UCSD-AML1 (cell line): ENCODE measurements around the gene RASA4.
"Not testable (repeated sequence)": the region's sequence is repeated elsewhere in the genome, so short reads cannot be mapped to it uniquely, and the experiment has no call there.

Source experiments
- DNase-seq: peaks from one replicate; lab custom pipeline; 2025; ENCODE audit not compliant: unreplicated experiment; lab: John Stamatoyannopoulos, UW

The RASA4 gene

DNA sequence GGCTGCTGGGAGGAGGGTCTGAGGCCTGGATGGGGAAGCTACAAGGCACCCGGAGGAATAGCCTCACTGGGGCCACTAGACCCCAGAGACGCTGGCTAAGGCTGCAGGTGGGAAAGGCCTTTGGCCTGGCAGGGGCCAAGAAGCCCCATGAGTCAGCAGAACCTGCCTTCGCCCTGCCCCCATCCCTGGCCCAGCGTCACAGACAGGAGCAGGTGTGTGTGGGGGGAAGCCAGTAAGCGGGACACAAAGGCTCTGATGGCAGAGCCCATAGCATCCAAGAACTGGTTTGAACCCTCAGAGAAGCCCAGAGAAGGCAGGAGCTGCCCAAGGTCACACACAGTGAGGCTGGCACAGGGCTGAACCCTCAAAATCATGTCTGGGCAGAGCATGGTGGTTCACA, 9.7 kb downstream of the RASA4 start:
- DNase-seq = not testable (repeated sequence)

DNA sequence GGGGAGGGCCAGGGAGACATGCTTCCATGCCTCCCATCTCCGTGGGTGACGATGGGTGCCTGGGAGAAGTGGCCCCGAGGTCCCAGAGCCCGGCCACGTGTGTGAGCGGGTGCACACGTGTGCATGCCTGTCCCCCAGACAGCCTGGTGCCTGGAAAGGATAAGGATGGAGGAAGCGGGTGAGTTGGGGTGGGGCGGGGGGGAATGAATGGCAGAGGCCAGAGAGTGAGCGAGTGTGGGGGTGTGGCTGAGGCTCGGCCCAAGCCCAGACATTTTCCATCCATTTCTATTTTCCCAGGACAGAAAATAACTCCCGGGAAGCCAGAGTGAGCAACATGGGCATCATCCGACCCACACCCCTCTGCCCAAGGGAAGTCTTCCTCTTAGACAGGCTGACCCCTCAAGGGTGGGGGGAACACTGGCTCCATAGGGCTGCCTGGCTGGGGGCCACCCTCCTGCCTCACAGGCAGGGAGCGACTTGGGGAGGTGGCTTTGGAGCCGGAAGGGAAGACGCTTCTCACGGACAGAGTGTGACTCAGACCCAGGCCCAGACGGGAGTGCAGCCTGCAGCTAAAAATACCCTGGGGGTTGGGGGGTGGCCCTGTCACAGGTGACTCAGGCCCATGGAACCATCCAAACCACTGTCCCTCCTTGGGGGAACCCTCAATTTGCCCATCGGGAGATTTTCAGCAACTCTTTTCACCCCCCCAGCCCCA, 12.0 kb downstream of the RASA4 start:
- DNase-seq = not testable (repeated sequence)

DNA sequence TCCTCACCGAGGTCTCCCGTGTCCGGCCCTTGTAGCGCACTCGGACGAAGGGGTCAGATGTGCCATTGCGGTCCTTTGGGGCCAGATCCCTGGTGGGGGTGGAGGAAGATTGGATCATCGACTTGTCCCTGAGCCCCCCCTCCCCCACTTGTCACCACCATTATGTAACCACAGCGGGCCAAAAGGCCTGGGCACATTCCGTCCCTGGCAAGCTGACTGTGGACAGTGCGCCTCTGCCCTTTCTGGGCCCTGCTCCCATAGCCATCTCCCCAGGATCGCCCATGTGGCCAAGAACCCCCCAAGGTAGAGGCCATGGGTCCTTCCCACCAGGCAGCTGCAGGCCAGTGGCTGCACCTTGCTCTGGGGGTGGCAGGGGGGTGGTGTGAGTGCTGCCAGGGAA, 14.2 kb downstream of the RASA4 start:
- not testable (repeated sequence) for DNase-seq

DNA sequence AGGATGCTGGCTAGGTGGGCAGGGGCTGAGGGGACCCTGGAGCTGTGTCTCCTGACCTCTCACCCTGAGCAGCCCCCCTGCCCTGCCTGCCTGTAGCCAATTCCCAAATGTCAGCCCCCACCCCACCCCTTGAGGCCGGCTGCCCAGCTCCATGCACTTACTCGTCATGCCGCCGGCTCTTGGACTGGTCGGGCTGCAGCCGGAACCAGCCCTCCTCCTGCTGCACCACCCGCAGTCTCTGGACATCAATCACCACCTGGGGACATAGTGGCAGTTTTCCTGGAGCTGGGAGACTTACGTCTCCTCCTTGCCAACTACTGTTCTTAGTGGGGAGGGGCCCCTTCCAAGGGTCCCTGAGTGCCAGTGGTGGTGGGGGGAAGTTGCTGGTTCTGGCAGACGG, 16.9 kb downstream of the RASA4 start:
- not testable (repeated sequence) for DNase-seq

DNA sequence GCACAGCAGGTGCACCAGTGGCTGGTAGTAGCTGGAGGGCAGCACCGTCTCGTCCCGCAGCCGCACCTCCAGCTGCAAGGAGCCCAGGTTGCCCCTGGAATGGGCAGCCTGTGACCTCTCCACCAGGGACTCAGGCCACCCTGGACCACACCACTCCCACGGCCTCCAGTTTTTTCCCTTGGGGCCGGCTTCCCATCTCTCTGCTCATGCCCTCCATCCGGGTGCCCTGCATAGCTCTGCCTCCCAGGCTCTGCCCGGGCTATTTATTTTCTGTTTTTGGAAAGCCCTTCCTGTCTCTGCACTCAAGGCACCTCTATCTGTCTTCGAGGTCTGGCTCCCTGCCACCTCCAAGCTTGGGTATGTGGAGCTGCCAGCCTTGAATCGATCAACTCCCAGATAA, 20.5 kb downstream of the RASA4 start:
- not testable (repeated sequence) for DNase-seq

DNA sequence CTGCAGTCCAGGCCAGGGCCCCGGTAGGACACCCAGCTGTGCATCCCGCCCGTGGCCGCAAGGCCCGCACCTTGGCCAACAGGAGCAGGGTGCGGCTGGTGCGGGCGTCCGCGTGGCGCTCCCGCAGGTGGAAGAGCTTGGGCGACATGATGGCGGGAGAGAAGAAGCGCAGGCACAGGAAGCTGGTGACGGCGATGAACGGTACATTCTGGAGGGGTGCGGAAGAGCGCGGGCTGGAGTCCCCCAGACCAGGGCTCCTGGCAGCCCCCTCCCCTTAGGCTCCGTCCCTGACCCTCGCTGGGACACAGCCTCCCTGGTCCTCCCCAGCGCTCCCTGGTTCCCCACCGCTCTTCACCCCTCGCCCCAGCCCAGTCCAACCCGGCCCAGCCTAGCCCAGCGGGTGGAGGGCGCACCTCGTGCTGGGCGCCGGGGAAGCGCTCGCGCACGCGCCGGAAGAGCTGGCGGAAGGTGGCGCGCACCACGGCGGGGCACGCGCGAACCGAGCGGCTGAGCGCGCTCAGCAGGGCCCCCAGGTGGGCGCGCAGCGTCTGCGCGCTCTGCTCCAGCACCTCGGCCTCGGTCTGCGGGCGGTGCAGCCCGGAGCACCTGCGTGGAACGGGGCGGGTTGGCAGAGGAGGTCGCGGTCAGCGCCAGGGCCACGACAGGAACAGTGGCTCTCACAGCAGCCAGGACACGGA, 22.8 kb downstream of the RASA4 start:
- not testable (repeated sequence) for DNase-seq

GRCh38 chr7:102592477-102593019, 24.0 kb downstream of the RASA4 start:
- DNase-seq = not testable (repeated sequence)

- DNase-seq = not testable (repeated sequence)
Measured at GRCh38 chr7:102589857-102590256, 26.7 kb downstream of the RASA4 start.

DNA sequence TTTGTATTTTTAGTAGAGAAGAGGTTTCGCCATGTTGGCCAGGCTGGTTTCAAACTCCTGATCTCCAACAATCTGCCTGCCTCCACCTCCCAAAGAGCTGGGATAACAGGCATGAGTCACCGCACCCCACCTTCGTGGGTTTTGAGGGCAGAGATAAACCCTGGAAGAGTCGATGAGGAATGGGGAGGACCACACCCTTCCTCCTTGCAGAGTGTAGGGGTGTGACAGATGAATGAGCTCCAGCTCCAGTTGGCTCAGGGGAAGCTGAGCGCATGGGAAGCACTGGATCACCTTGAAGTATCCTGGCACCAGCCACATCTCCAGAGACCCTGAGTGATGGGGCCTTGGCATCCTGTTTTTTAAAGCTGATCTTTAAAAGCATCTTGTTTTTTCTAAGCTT, 33.1 kb downstream of the RASA4 start:
- not testable (repeated sequence) for DNase-seq

DNA sequence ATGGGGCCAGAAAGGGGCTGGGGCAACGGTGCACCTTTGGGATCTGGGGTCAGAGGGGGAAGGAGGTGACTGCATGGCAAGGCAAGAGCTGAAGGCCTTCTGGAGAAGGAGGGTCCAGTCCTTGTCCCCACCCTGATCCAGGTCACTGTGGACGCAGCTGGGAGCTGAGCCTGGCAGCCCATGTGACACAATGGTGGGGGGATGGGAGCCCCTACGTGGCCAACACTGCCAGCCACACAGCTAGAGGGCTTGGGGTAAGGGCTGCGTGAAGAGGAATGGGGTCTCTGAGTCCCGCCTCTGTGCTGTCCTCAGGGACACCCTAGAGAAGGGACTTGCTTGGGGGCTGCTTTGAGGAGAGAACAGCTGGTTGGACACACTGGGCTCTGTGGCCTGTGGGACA, 34.8 kb downstream of the RASA4 start:
- DNase-seq = not testable (repeated sequence)

DNA sequence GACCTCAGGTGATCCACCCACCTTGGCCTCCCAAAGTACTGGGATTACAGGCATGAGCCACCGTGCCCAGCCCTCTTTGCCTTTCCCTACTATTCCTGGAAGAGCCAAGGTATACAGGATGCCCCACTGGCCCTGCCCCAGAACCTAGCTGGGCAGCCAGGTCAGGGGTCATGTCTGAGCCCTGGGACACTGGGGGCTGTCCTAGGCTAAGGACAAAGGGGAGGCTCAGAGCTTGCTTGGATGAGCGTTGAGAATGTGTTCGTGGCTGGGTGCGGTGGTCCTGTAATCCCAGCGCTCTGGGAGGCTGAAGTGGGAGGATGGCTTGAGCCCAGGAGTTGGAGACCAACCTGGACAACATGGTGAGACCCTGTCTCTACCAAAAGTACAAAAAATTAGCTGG, 38.1 kb downstream of the RASA4 start:
- not testable (repeated sequence) for DNase-seq

DNA sequence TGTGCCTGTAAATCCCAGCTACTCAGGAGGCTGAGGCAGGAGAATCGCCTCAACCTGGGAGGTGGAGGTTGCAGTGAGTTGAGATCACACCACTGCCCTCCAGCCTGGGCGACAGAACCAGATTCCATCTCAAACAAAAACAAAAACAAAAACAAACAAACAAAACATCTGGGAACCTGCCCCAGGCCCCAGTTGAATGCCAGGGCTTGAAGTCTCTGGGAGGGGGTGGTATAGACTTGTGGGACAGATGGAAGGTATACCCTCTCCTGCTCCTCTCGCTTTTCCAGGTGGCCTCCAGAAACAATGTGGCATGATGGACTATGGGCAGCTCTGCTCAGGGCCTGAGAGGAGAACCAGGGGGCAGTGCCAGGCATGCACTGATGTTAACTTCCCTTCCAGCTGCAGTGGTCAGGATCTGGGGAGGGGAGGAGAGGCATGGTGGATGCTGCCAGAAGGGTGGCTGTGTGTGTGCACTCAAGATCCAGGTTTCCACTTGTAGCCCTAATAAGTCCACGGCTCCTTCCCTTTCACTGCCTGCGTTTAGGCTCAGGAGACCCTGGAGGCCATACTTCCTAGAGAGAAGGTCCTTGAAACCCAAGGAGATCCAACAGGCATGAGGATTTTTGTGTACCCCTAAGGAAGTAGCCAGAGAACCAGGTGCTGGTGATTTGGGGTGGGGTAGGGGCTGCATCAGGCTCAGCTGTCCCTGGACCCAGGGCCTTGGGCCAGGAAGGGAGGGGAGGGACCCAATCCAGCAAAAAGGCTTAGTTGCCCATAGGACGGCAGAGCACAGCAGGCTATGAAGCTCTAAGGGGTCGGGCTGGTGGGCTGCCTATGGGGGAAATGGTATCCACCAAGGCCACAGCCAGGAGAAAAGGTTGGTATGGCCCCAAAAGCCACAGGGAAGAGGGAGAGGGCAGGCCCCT, 39.0 kb downstream of the RASA4 start:
- not testable (repeated sequence) for DNase-seq

GRCh38 chr7:102576363-102576762, 40.2 kb downstream of the RASA4 start:
- DNase-seq = not testable (repeated sequence)

GRCh38 chr7:102574607-102575006, 41.9 kb downstream of the RASA4 start:
- not testable (repeated sequence) for DNase-seq

DNA sequence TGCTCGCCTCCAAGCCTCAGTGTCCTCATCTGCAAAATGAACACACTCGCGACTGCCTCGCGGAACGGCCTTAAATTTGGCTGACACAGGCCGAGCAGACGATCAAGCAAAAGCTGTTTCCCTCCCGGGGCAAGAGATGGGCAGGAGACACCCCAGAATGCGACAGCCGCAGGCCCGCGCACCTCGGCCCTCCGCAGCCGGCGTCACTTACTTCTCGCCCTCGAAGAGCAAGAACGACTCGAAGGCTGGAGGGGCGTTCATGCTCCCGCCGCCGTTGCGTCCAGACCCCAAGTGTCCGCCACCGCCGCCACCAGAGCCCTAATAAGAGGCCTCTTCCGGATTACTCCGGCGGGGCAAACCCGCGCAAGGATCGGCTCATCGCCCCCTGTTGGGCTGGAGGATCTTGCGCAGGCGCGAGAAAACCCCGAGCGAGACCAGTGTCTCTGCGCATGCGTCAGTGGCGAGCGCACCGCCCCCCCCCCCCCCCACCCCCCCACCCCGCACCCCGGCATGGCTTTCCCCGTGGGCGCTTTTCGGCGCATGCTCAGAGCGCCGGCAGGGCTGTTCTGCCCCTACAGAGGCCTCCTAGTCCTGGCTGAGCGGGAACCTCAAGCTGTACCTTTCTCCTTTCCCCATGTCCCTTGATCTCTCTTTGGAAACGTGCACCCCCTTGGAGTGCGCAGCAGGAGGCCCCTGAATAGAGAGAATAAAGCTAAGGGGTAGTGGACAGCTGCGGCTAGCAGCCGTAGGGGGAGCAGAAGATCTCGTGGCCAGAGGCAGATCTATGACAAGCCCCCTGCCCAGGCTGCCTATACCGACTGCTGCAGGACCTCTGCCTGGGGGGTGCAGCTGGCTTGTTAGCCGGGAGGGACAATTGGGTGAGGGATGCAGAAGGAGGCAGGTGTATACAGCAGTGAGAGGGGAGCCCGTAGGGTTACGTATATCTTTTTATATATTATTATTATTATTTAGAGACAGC, 44.0 kb downstream of the RASA4 start, which contains the start of gene POLR2J3:
TSS of gene POLR2J3 (minus strand) at position 323 of the 979 bp plus-strand sequence. CDS start at position 261, 62 bp downstream.
- not testable (repeated sequence) for DNase-seq

DNA sequence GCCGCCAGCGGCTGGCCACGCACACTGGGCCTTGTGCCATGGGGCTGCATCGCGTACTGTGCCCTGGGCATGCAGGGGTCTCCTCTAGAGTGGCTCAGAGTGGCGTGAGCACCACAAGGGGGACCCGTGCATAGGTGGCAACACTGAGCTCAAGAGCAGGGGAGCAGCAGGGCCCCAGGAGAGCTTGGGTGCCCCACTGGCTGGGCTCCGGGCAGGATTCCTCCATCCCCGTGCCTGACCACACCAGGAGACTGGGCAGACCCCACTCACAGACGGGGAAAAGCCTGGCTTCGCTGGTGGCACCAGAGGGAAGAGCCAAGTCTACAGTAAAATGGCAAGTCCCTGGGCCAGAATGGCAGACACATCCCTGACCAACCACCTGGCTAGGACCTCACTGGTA, 47.9 kb downstream of the RASA4 start:
- not testable (repeated sequence) for DNase-seq

GRCh38 chr7:102550808-102551422, 65.6 kb downstream of the RASA4 start, which contains the start of gene SPDYE2:
SPDYE2 (plus strand) TSS chr7:102551226; CDS start chr7:102553256, 2,030 bp downstream.
- DNase-seq = not testable (repeated sequence)

- DNase-seq = not testable (repeated sequence)
Measured at GRCh38 chr7:102546353-102546752, 70.2 kb downstream of the RASA4 start.

GRCh38 chr7:102545288-102545687, 71.3 kb downstream of the RASA4 start:
- DNase-seq = not testable (repeated sequence)
